ENCODE results near the gene ANKS1B.
"Not testable (repeated sequence)": the region's sequence is repeated elsewhere in the genome, so short reads cannot be mapped to it uniquely, and the experiment has no call there.

Gene ANKS1B

GRCh38 chr12:98990648-98991047, 994.1 kb downstream of the ANKS1B start:
- DNase-seq, result no peak
- intact Hi-C loops (cut with DNase I), result loop anchor here (10.0 kb wide), 1 partner anchor 266 kb away; no protein-coding TSS in a partner anchor

GRCh38 chr12:98985156-98985555, 999.6 kb downstream of the ANKS1B start:
- no peak for DNase-seq
- intact Hi-C loops (cut with DNase I), result no loop called here

GRCh38 chr12:98983647-98984046, 1001.1 kb downstream of the ANKS1B start:
- no peak for DNase-seq
- intact Hi-C loops (cut with DNase I), result no loop called here

- no peak for DNase-seq
- intact Hi-C loops (cut with DNase I), result no loop called here
These were observed 1004.2 kb downstream of the ANKS1B start for GRCh38 chr12:98980508-98980907.

GRCh38 chr12:98977186-98977585, 1007.5 kb downstream of the ANKS1B start:
- intact Hi-C loops (cut with DNase I), result no loop called here
- no peak for DNase-seq

- no peak for DNase-seq
These were observed 1009.9 kb downstream of the ANKS1B start for GRCh38 chr12:98974767-98975381.

GRCh38 chr12:98973395-98973794, 1011.3 kb downstream of the ANKS1B start:
- intact Hi-C loops (cut with DNase I), result no loop called here
- DNase-seq, result no peak

More at GRCh38 chr12:98974767-98975381, 1009.9 kb downstream of the ANKS1B start:
- intact Hi-C loops (cut with DNase I), result no loop called here

GRCh38 chr12:98970950-98971349, 1013.8 kb downstream of the ANKS1B start:
- no peak for DNase-seq
- intact Hi-C loops (cut with DNase I), result no loop called here

- no peak for DNase-seq
- intact Hi-C loops (cut with DNase I), result no loop called here
These were observed 1014.5 kb downstream of the ANKS1B start for GRCh38 chr12:98970210-98970609.

- intact Hi-C loops (cut with DNase I), result no loop called here
- peak in 41 of 42 donors; percentile 17 to 90 (median 62) for DNase-seq
These were observed 1015.8 kb downstream of the ANKS1B start for GRCh38 chr12:98968896-98969295.

- DNase-seq; intact Hi-C loops (cut with DNase I): not testable (repeated sequence)
These were observed 1027.6 kb downstream of the ANKS1B start for GRCh38 chr12:98957135-98957534.

- DNase-seq, result no peak
- intact Hi-C loops (cut with DNase I), result no loop called here
These were observed 1029.5 kb downstream of the ANKS1B start for GRCh38 chr12:98955284-98955683.

GRCh38 chr12:98954506-98954905, 1030.2 kb downstream of the ANKS1B start:
- no peak for DNase-seq
- intact Hi-C loops (cut with DNase I), result no loop called here

GRCh38 chr12:98951406-98951805, 1033.3 kb downstream of the ANKS1B start:
- no peak for DNase-seq
- intact Hi-C loops (cut with DNase I), result no loop called here

- DNase-seq, result peak in 29 of 42 donors; percentile 8 to 67 (median 37)
- intact Hi-C loops (cut with DNase I), result no loop called here
These were observed 1036.3 kb downstream of the ANKS1B start for GRCh38 chr12:98948343-98948949.

GRCh38 chr12:98945864-98946263, 1038.9 kb downstream of the ANKS1B start:
- intact Hi-C loops (cut with DNase I), result no loop called here
- DNase-seq, result no peak

- intact Hi-C loops (cut with DNase I), result loop anchor here (10.0 kb wide), 1 partner anchor 215 kb away; no protein-coding TSS in a partner anchor
These were observed 1044.8 kb downstream of the ANKS1B start for GRCh38 chr12:98939926-98940325.

GRCh38 chr12:98939350-98939749, 1045.4 kb downstream of the ANKS1B start:
- DNase-seq, result peak in 38 of 42 donors; percentile 14 to 81 (median 49)
- intact Hi-C loops (cut with DNase I), result loop anchor here (10.0 kb wide), 1 partner anchor 215 kb away; no protein-coding TSS in a partner anchor

More at GRCh38 chr12:98939926-98940325, 1044.8 kb downstream of the ANKS1B start:
- DNase-seq, result no peak

GRCh38 chr12:98935847-98936246, 1048.9 kb downstream of the ANKS1B start:
- intact Hi-C loops (cut with DNase I), result loop anchor here (10.0 kb wide), 1 partner anchor 211 kb away; no protein-coding TSS in a partner anchor
- no peak for DNase-seq

GRCh38 chr12:98922871-98923270, 1061.9 kb downstream of the ANKS1B start:
- intact Hi-C loops (cut with DNase I), result no loop called here

More at GRCh38 chr12:98922871-98923270, 1061.9 kb downstream of the ANKS1B start:
- no peak for DNase-seq

Measured in head of caudate nucleus (tissue), 42 donors.